HEK293T (cell line): ENCODE measurements around the gene GRAMD1B.

Experiments used
- CTCF ChIA-PET: fragments of 350-600 bp; formaldehyde crosslinking; extraction: SDS; loops from one replicate; lab custom pipeline; 2021; ENCODE audit warnings: antibody characterized with exemption, inconsistent platforms; lab: Yijun Ruan, JAX
- POLR2A ChIA-PET: fragments of 350-600 bp; formaldehyde crosslinking; extraction: SDS; loops from one replicate; lab custom pipeline; 2020; ENCODE audit warnings: antibody characterized with exemption, inconsistent platforms; lab: Yijun Ruan, JAX
- DNase-seq: peaks from one replicate; pipeline ENCODE4 v3.0.0; 2012; ENCODE audit warnings: mixed read lengths; ENCODE audit errors: extremely low spot score
- ARNT ChIP-seq: fragments of 450-650 bp; IDR thresholded peaks from 2 replicates; pipeline ENCODE4 v1.6.1; 2017; ENCODE audit warnings: mild to moderate bottlenecking
- BHLHE40 ChIP-seq: fragments of 450-650 bp; IDR thresholded peaks from 2 replicates; pipeline ENCODE4 v1.6.1; 2016; ENCODE audit warnings: mild to moderate bottlenecking, moderate library complexity, borderline replicate concordance
- CTBP1 ChIP-seq: fragments of 450-650 bp; IDR thresholded peaks from 2 replicates; pipeline ENCODE4 v1.6.1; 2016; ENCODE audit warnings: borderline replicate concordance
- ELF4 ChIP-seq: fragments of 450-650 bp; IDR thresholded peaks from 2 replicates; pipeline ENCODE4 v1.6.1; 2017; ENCODE audit warnings: antibody characterized with exemption
- FOXA1 ChIP-seq: fragments of 450-650 bp; IDR thresholded peaks from 2 replicates; pipeline ENCODE4 v1.6.1; 2016; ENCODE audit warnings: mild to moderate bottlenecking
- FOXK2 ChIP-seq: fragments of 450-650 bp; IDR thresholded peaks from 2 replicates; pipeline ENCODE4 v1.6.1; 2016; ENCODE audit warnings: mild to moderate bottlenecking
- FOXM1 ChIP-seq: fragments of 450-650 bp; IDR thresholded peaks from 2 replicates; pipeline ENCODE4 v1.6.1; 2017; ENCODE audit warnings: mild to moderate bottlenecking, borderline replicate concordance
- HDGF ChIP-seq: fragments of 450-650 bp; IDR thresholded peaks from 2 replicates; pipeline ENCODE4 v1.6.1; 2017; ENCODE audit warnings: antibody characterized with exemption, borderline replicate concordance
- L3MBTL2 ChIP-seq: fragments of 450-650 bp; conservative IDR thresholded peaks from 2 replicates; pipeline ENCODE4 v1.6.1; 2016; ENCODE audit warnings: mild to moderate bottlenecking
- LEF1 ChIP-seq: fragments of 450-650 bp; IDR thresholded peaks from 2 replicates; pipeline ENCODE4 v1.6.1; 2017; ENCODE audit warnings: mild to moderate bottlenecking, borderline replicate concordance
- NFRKB ChIP-seq: fragments of 450-650 bp; IDR thresholded peaks from 2 replicates; pipeline ENCODE4 v1.6.1; 2016; ENCODE audit warnings: mild to moderate bottlenecking, moderate library complexity
- PKNOX1 ChIP-seq: fragments of 450-650 bp; IDR thresholded peaks from 2 replicates; pipeline ENCODE4 v1.6.1; 2016
- SP1 ChIP-seq: fragments of 450-650 bp; IDR thresholded peaks from 2 replicates; pipeline ENCODE4 v1.6.1; 2017
- SUZ12 ChIP-seq: fragments of 450-650 bp; IDR thresholded peaks from 2 replicates; pipeline ENCODE4 v1.6.1; 2016; ENCODE audit warnings: mild to moderate bottlenecking
- TARDBP ChIP-seq: fragments of 450-650 bp; IDR thresholded peaks from 2 replicates; pipeline ENCODE4 v1.6.1; 2016
- ZNF384 ChIP-seq: fragments of 450-650 bp; IDR thresholded peaks from 2 replicates; pipeline ENCODE4 v1.6.1; 2016

Gene GRAMD1B

GRCh38 chr11:123475469-123475868 is 45.4 kb downstream of the GRAMD1B start:
- ChIA-PET POLR2A (no interaction called here), CTCF (interaction anchor here (0.5 to 2.5 kb wide), 4 partner anchors 67 to 209 kb away, joined by 3 to 26 read pairs (median 4); no protein-coding TSS in a partner anchor)
- no peak for DNase-seq

GRCh38 chr11:123477205-123477907 is 47.3 kb downstream of the GRAMD1B start:
- DNase-seq = no peak
- TF ChIP-seq FOXM1 (no peak), HDGF (no peak), FOXA1 (no peak), LEF1 (no peak), ARNT (no peak), CTBP1 (no peak), BHLHE40 (no peak), NFRKB (no peak), TARDBP (no peak), FOXK2 (no peak), ELF4 (no peak), PKNOX1 (no peak), SP1 (no peak), ZNF384 (no peak)
- ChIA-PET CTCF (interaction anchor here (1.3 to 2.0 kb wide), 3 partner anchors 10 to 70 kb away, joined by 4 to 31 read pairs (median 9); no protein-coding TSS in a partner anchor), POLR2A (no interaction called here)

More at GRCh38 chr11:123475469-123475868, 45.4 kb downstream of the GRAMD1B start:
- TF ChIP-seq NFRKB = no peak

- DNase-seq = peak; percentile 80
- POLR2A ChIA-PET = no interaction called here
- CTCF ChIA-PET = interaction anchor here (0.7 to 2.0 kb wide), 8 partner anchors 8 to 102 kb away, joined by 3 to 31 read pairs (median 4); no protein-coding TSS in a partner anchor
- TF ChIP-seq SP1 = no peak
- TF ChIP-seq ELF4 = peak; percentile 41
These were observed 48.4 kb downstream of the GRAMD1B start for GRCh38 chr11:123478352-123478987.

- TF ChIP-seq SP1 (no peak), ELF4 (no peak), SUZ12 (no peak), ZNF384 (no peak), ARNT (no peak), LEF1 (no peak), FOXK2 (no peak)
- ChIA-PET POLR2A (no interaction called here), CTCF (interaction anchor here (0.9 to 2.0 kb wide), 8 partner anchors 8 to 101 kb away, joined by 3 to 31 read pairs (median 4); no protein-coding TSS in a partner anchor)
- no peak for DNase-seq
These were observed 49.2 kb downstream of the GRAMD1B start for GRCh38 chr11:123479048-123479837.

GRCh38 chr11:123480290-123480815 is 50.3 kb downstream of the GRAMD1B start:
- CTCF ChIA-PET = interaction anchor here (1.0 kb wide), 1 partner anchor 100 kb away, joined by 3 read pairs; no protein-coding TSS in a partner anchor
- no peak for DNase-seq
- POLR2A ChIA-PET = no interaction called here
- TF ChIP-seq PKNOX1 (no peak), ARNT (no peak), FOXA1 (no peak), BHLHE40 (no peak), FOXM1 (no peak), HDGF (no peak), NFRKB (no peak), TARDBP (no peak), L3MBTL2 (no peak), SP1 (no peak), SUZ12 (no peak), ZNF384 (no peak), ELF4 (no peak), CTBP1 (no peak), FOXK2 (no peak), LEF1 (no peak)

GRCh38 chr11:123480882-123481281 is 50.8 kb downstream of the GRAMD1B start:
- TF ChIP-seq TARDBP (no peak), NFRKB (no peak), FOXM1 (no peak), FOXK2 (no peak), LEF1 (no peak), L3MBTL2 (no peak), ELF4 (no peak), BHLHE40 (no peak)
- ChIA-PET POLR2A (no interaction called here), CTCF (interaction anchor here (0.6 kb wide), 1 partner anchor 80 kb away, joined by 3 read pairs; no protein-coding TSS in a partner anchor)
- DNase-seq = no peak
